ENCODE measurements around the gene NAB2. TPM values are rescaled to one million over a fixed set of nuclear protein-coding genes. Genes with fewer than 3 reads are reported as not detected.

NAB2 gene
- total and polyA plus RNA-seq, 2 of the 8 experiments (the other 6 are each of a cell fraction or from before 2014, with no cell fraction given) = 20.9 to 23.5 TPM

GRCh38 chr12:57104292-57104910, 15.5 kb downstream of the NAB2 start:
- CTCF ChIA-PET (ENCODE audit: partially characterized antibody) = interaction anchor here (1.6 to 15.7 kb wide), 6 partner anchors 7 to 69 kb away, joined by 4 to 325 read pairs (median 12); partner anchors contain the start of genes NAB2 and STAT6
- WGBS, 2 experiments (ENCODE audit: extremely low coverage in 1 of 2, insufficient coverage in 1 of 2, insufficient read length in 1 of 2, insufficient replicate concordance in 2 of 2, low coverage in 1 of 2, low lambda C conversion rate in 2 of 2, missing lambda C conversion rate in 1 of 2) = 95% methylated on average over 12 of the region's 12 CpGs; no CpG with 5 or more reads in 1 of the 2 experiments
- TF ChIP-seq CREB1 (IDR thresholded peaks at IDR 0.05) (no peak), NANOG (IDR thresholded peaks at IDR 0.05; ENCODE audit: insufficient read depth, low read depth, low read length, poor library complexity, severe bottlenecking) (no peak), RNF2 (IDR thresholded peaks at IDR 0.05; ENCODE audit: borderline replicate concordance, low read depth, low read length, missing control alignments, poor library complexity, severe bottlenecking) (no peak), E2F6 (IDR thresholded peaks at IDR 0.05) (no peak), ASH2L (IDR thresholded peaks at IDR 0.05; ENCODE audit: low read length) (no peak), RBBP5 (IDR thresholded peaks at IDR 0.05; ENCODE audit: borderline replicate concordance, low read depth, low read length) (no peak), GTF2F1 (IDR thresholded peaks at IDR 0.05; ENCODE audit: borderline replicate concordance, low read depth, low read length) (no peak), ATF2 (IDR thresholded peaks at IDR 0.05; ENCODE audit: low read length) (no peak)

More at GRCh38 chr12:57104292-57104910, 15.5 kb downstream of the NAB2 start:
- no peak overlapping the region for H2BK15ac ChIP-seq (ENCODE audit: low read length)
- H3K27ac ChIP-seq (ENCODE audit: low read depth, low read length) = no peak overlapping the region
- DNase-seq (ENCODE audit: low read depth in 1 of 2, low spot score in 2 of 2) (no peak), FAIRE-seq (no peak)
- peaks cover 0 to under 1% (median 0%) of the 10 kb centered on the region in 4 experiments; a peak in 2 of 7 replicates for H3K4me1 ChIP-seq (replicated peaks in 1 of 4; ENCODE audit: control insufficient read depth in 3 of 4, insufficient read depth in 4 of 4, low read length in 3 of 4)
- no peak overlapping the region for H4K8ac ChIP-seq (ENCODE audit: extremely low read depth, insufficient read depth, low read length)
- H3K4me3 ChIP-seq (ENCODE audit: extremely low read depth in 1 of 4, insufficient read depth in 2 of 4, low read depth in 3 of 4, low read length in 4 of 4) = no peak overlapping the region
- POLR2A ChIA-PET (ENCODE audit: partially characterized antibody) = interaction anchor here (0.9 to 13.0 kb wide), 5 partner anchors 10 to 35 kb away, joined by 3 to 352 read pairs (median 6); partner anchors contain the start of genes LRP1, NAB2 and NEMP1
- H3K79me1 ChIP-seq (ENCODE audit: low read depth, low read length) = no peaks in the 10 kb centered on the region
- H3K36me3 ChIP-seq (ENCODE audit: control insufficient read depth in 2 of 4, insufficient read depth in 4 of 4, low read length in 3 of 4) = peaks cover 0 to 9% (median 4%) of the 10 kb centered on the region in 4 experiments; a peak in 2 of 8 replicates
- H2BK20ac ChIP-seq (ENCODE audit: low read length) = no peak overlapping the region
- H3K14ac ChIP-seq (ENCODE audit: insufficient read length) = no peak overlapping the region
- H4K91ac ChIP-seq (replicated peaks; ENCODE audit: insufficient read length, low read length) = no peak overlapping the region
- H3K4me2 ChIP-seq (ENCODE audit: insufficient read depth in 1 of 2, low read depth in 2 of 2, low read length in 2 of 2) = no peak overlapping the region
- no peaks in the 10 kb centered on the region for H4K20me1 ChIP-seq (replicated peaks in 1 of 2; ENCODE audit: control insufficient read depth in 1 of 2, insufficient read depth in 2 of 2, low read length in 2 of 2)
- H2BK12ac ChIP-seq (ENCODE audit: low read depth, low read length) = no peak overlapping the region
- no peaks in the 10 kb centered on the region for H3K27me3 ChIP-seq (replicated peaks in 1 of 4; ENCODE audit: control insufficient read depth in 3 of 4, extremely low read depth in 1 of 4, insufficient read depth in 3 of 4, low read length in 3 of 4)
- H3K18ac ChIP-seq (ENCODE audit: extremely low read depth, low read length) = no peak overlapping the region
- no peak overlapping the region for H3K56ac ChIP-seq (replicated peaks; ENCODE audit: insufficient read length, low read depth, low read length)
- no peak overlapping the region for H2AFZ ChIP-seq (ENCODE audit: low read length)
- H3K9ac ChIP-seq (replicated peaks in 1 of 4; ENCODE audit: extremely low read depth in 1 of 4, low read depth in 3 of 4, low read length in 3 of 4) = no peak overlapping the region; a peak in 1 of 7 replicates
- H2AK5ac ChIP-seq (ENCODE audit: low read depth, low read length) = no peak overlapping the region
- no peak overlapping the region; the same call in 1 of the 2 replicates for H2BK5ac ChIP-seq (ENCODE audit: low read depth, low read length)
- H3K4ac ChIP-seq (replicated peaks; ENCODE audit: insufficient read length, low read depth, low read length) = no peak overlapping the region
- H2BK120ac ChIP-seq (replicated peaks; ENCODE audit: low read depth, low read length) = no peak overlapping the region
- no peaks in the 10 kb centered on the region for H3K79me2 ChIP-seq (ENCODE audit: control insufficient read depth in 1 of 2, insufficient read depth in 2 of 2, low read length in 2 of 2)
- no peaks in the 10 kb centered on the region for H3K9me3 ChIP-seq (ENCODE audit: insufficient read depth in 2 of 2, low read depth in 1 of 2, low read length in 1 of 2)
- H3K23me2 ChIP-seq (ENCODE audit: low read depth, low read length) = no peaks in the 10 kb centered on the region
- no peak overlapping the region for H4K5ac ChIP-seq (ENCODE audit: insufficient read length, low read depth, low read length)
- H3K23ac ChIP-seq (ENCODE audit: insufficient read length) = no peak overlapping the region
